DOHH2 (cell line): ENCODE data around the gene CPXM2.

Experiments used
- CTCF ChIP-seq: fragments of 200-600 bp; sonication (generic); IDR thresholded peaks from one replicate; pipeline ENCODE4 v1.5.1; 2014; ENCODE audit warnings: antibody characterized with exemption, mild to moderate bottlenecking, low read depth, low read length; ENCODE audit not compliant: poor library complexity, severe bottlenecking
- EZH2phosphoT487 ChIP-seq: fragments of 200-600 bp; sonication (generic); IDR thresholded peaks from 2 replicates; pipeline ENCODE4 v1.6.1; 2017; ENCODE audit warnings: borderline replicate concordance, mild to moderate bottlenecking, antibody characterized with exemption, low read length, moderate library complexity, mixed read lengths

GRCh38 chr10:123743441-123744223, 148.0 kb downstream of the CPXM2 start:
- TF ChIP-seq CTCF: no peak
- TF ChIP-seq EZH2phosphoT487: no peak
